Motor neuron (in vitro differentiated cells): ENCODE data around the gene IGF2. TPM values are rescaled to one million over a fixed set of nuclear protein-coding genes. Genes with fewer than 3 reads are reported as not detected.
"Not testable (repeated sequence)": the region's sequence is repeated elsewhere in the genome, so short reads cannot be mapped to it uniquely, and the experiment has no call there.

Experiments
- ATAC-seq, 8 experiments: fragments of 200-7000 bp; cut with Tn5 transposase; replicated peaks in 6 of 8; 2 replicates each; pipeline ENCODE4 v1.8.0; 2021; ENCODE audit warnings: mild to moderate bottlenecking in 8 of 8, moderate library complexity in 8 of 8
- H3K27ac ChIP-seq, 2 donors: fragments of 250-450 bp; sonication (Bioruptor Pico); 2 replicates each; pipeline ENCODE4 v1.9.0; 2021; ENCODE audit warnings: antibody characterized with exemption in 2 of 2, mild to moderate bottlenecking in 2 of 2, moderate library complexity in 1 of 2
- H3K4me1 ChIP-seq, 2 donors: fragments of 250-450 bp; sonication (Bioruptor Pico); replicated peaks in 1 of 2; 2 replicates each; pipeline ENCODE4 v1.6.1; 2021; ENCODE audit warnings: antibody characterized with exemption in 2 of 2, mild to moderate bottlenecking in 2 of 2, moderate library complexity in 1 of 2
- H3K4me3 ChIP-seq, 5 donors: fragments of 250-450 bp; sonication (Bioruptor Pico); 2 replicates each; pipeline ENCODE4 v1.9.0; 2021; ENCODE audit warnings: antibody characterized with exemption in 5 of 5, mild to moderate bottlenecking in 5 of 5, moderate library complexity in 4 of 5
- WGBS, 10 experiments: fragments of 450-650 bp; shearing (Covaris generic); methylation state at CpG; one replicate each; pipeline ENCODE4 v1.0.0; 2022; 5-methylcytosine and 5-hydroxymethylcytosine counted together
- in situ Hi-C, 9 experiments: fragments of 400-800 bp; cut with MboI; loops; one replicate each; pipeline ENCODE4 v1.15.0; 2021; ENCODE audit warnings: low sequenced_read_pairs in 9 of 9, low pct_unique_long_range_greater_than_20kb in 2 of 9; ENCODE audit not compliant: unreplicated experiment in 9 of 9
- total RNA-seq, 8 experiments: library from RNA; unstranded; fragments of 300-600 nt; gene quantifications; 2 replicates each; pipeline versions ENCODE4 v1.2.3 to v1.2.4, GENCODE V29; 2022

IGF2 gene
- total RNA-seq, 8 experiments from 2014 or later, result 0.52 to 165 (median 3.2) TPM

- Histone ChIP-seq H3K27ac (no peak overlapping the region), H3K4me1 (peaks cover 6 to 10% of the 10 kb centered on the region in 2 donors), H3K4me3 (no peak overlapping the region)
- peak in 1 of 8 experiments; percentile 1 for ATAC-seq
- WGBS, 10 experiments, result 58% methylated on average over 6 of the region's 24 CpGs; no CpG with 5 or more reads in 9 of the 10 experiments
- in situ Hi-C loops, result no loop called here
These were observed 6.3 kb downstream of the IGF2 start for GRCh38 chr11:2132874-2133240.

- H3K27ac ChIP-seq, result no peak overlapping the region
- in situ Hi-C loops, result no loop called here
- WGBS, 10 experiments, result 24 to 95% (median 78%) methylated on average over 2 to 5 of the region's 6 CpGs; no CpG with 5 or more reads in 2 of the 10 experiments
- no peak overlapping the region for H3K4me3 ChIP-seq
- H3K4me1 ChIP-seq, result peaks cover 2 to 10% of the 10 kb centered on the region in 2 donors
- no peak for ATAC-seq
These were observed 6.9 kb downstream of the IGF2 start for GRCh38 chr11:2132246-2132645.

- no peak overlapping the region for H3K4me3 ChIP-seq
- in situ Hi-C loops, result no loop called here
- WGBS, 10 experiments, result 55 to 96% (median 81%) methylated on average over 4 to 9 of the region's 28 CpGs; no CpG with 5 or more reads in 4 of the 10 experiments
- no peak for ATAC-seq
- H3K4me1 ChIP-seq, result peaks cover 0 to 5% of the 10 kb centered on the region in 2 donors
- no peak overlapping the region for H3K27ac ChIP-seq
These were observed 7.6 kb downstream of the IGF2 start for GRCh38 chr11:2131371-2132236.

GRCh38 chr11:2130881-2131352, 8.3 kb downstream of the IGF2 start:
- Histone ChIP-seq H3K27ac (no peak overlapping the region), H3K4me1 (peaks cover 0 to 2% of the 10 kb centered on the region in 2 donors), H3K4me3 (no peak overlapping the region)
- ATAC-seq, result no peak
- WGBS, 10 experiments, result 60 to 100% (median 82%) methylated on average over 1 to 2 of the region's 18 CpGs; no CpG with 5 or more reads in 7 of the 10 experiments
- in situ Hi-C loops, result no loop called here

GRCh38 chr11:2129699-2130366, 9.4 kb downstream of the IGF2 start:
- Histone ChIP-seq H3K4me1 (peaks cover 0 to 2% of the 10 kb centered on the region in 2 donors), H3K27ac (no peak overlapping the region), H3K4me3 (no peak overlapping the region)
- in situ Hi-C loops, result no loop called here
- 100% methylated on average over 1 of the region's 25 CpGs; no CpG with 5 or more reads in 9 of the 10 experiments for WGBS, 10 experiments
- no peak for ATAC-seq

- Histone ChIP-seq H3K27ac (no peak overlapping the region), H3K4me3 (no peak overlapping the region), H3K4me1 (peaks cover 0 to 2% of the 10 kb centered on the region in 2 donors)
- WGBS, 10 experiments, result 43 to 100% (median 52%) methylated on average over 1 to 4 of the region's 17 CpGs; no CpG with 5 or more reads in 6 of the 10 experiments
- in situ Hi-C loops, result no loop called here
- no peak for ATAC-seq
These were observed 9.9 kb downstream of the IGF2 start for GRCh38 chr11:2129308-2129698.

- H3K4me1 ChIP-seq, result peaks cover 0 to 2% of the 10 kb centered on the region in 2 donors
- no peak overlapping the region for H3K27ac ChIP-seq
- peak in 1 of 8 experiments; percentile 3 for ATAC-seq
- no peak overlapping the region for H3K4me3 ChIP-seq
- in situ Hi-C loops, result no loop called here
- WGBS, 10 experiments, result 52 to 87% (median 65%) methylated on average over 1 to 8 of the region's 12 CpGs; no CpG with 5 or more reads in 4 of the 10 experiments
These were observed 10.5 kb downstream of the IGF2 start for GRCh38 chr11:2128511-2129307.

- ATAC-seq, result peak in 2 of 8 experiments; percentile 17 to 34
- in situ Hi-C loops, result no loop called here
- peaks cover 0 to 2% of the 10 kb centered on the region in 2 donors for H3K4me1 ChIP-seq
- no peak overlapping the region for H3K4me3 ChIP-seq
- H3K27ac ChIP-seq, result no peak overlapping the region
- WGBS, 10 experiments, result 73% methylated on average over 2 of the region's 7 CpGs; no CpG with 5 or more reads in 9 of the 10 experiments
These were observed 11.1 kb downstream of the IGF2 start for GRCh38 chr11:2128130-2128510.

GRCh38 chr11:2127482-2128129, 11.6 kb downstream of the IGF2 start:
- WGBS, 10 experiments, result 40 to 80% methylated on average over 1 to 2 of the region's 8 CpGs; no CpG with 5 or more reads in 8 of the 10 experiments
- no peak overlapping the region for H3K4me3 ChIP-seq
- peak in 2 of 8 experiments; percentile 11 to 12 for ATAC-seq
- in situ Hi-C loops, result no loop called here
- H3K27ac ChIP-seq, result no peak overlapping the region
- H3K4me1 ChIP-seq, result no peaks in the 10 kb centered on the region

- 67% methylated on average over 1 of the region's 2 CpGs; no CpG with 5 or more reads in 9 of the 10 experiments for WGBS, 10 experiments
- in situ Hi-C loops, result no loop called here
- H3K4me1 ChIP-seq, result no peaks in the 10 kb centered on the region
These were observed 12.6 kb downstream of the IGF2 start for GRCh38 chr11:2126520-2127085.

GRCh38 chr11:2124736-2125484, 14.3 kb downstream of the IGF2 start:
- in situ Hi-C loops, ATAC-seq, H3K4me1 ChIP-seq, H3K4me3 ChIP-seq, H3K27ac ChIP-seq: not testable (repeated sequence)
- WGBS, 10 experiments, result 50 to 81% (median 70%) methylated on average over 2 to 4 of the region's 10 CpGs; no CpG with 5 or more reads in 5 of the 10 experiments

More at GRCh38 chr11:2126520-2127085, 12.6 kb downstream of the IGF2 start:
- Histone ChIP-seq H3K27ac (no peak overlapping the region), H3K4me3 (no peak overlapping the region)
- no peak for ATAC-seq
